ENCODE measurements around the gene CPNE1. TPM values are rescaled to one million over a fixed set of nuclear protein-coding genes. Genes with fewer than 3 reads are reported as not detected.

The CPNE1 gene
- total RNA-seq, 1 donor from 2014 or later = 293 TPM

GRCh38 chr20:35662551-35662950 is 2.1 kb downstream of the CPNE1 start:
- Mint-ChIP-seq H3K27ac (peak overlapping the region; percentile 86), H3K36me3 (ENCODE audit: insufficient read depth) (peaks cover 2% of the 10 kb centered on the region), H3K9me3 (ENCODE audit: low read depth) (no peaks in the 10 kb centered on the region), H3K27me3 (no peaks in the 10 kb centered on the region), H3K4me3 (ENCODE audit: low read depth) (peak overlapping the region; percentile 96), H3K4me1 (ENCODE audit: low read depth) (peaks cover 45% of the 10 kb centered on the region)
- no peak for TF ChIP-seq CTCF (IDR thresholded peaks at IDR 0.05; ENCODE audit: unreplicated experiment)
- DNase-seq (ENCODE audit: low spot score, unreplicated experiment) = no peak

- Mint-ChIP-seq H3K27me3 (no peaks in the 10 kb centered on the region), H3K36me3 (ENCODE audit: insufficient read depth) (peaks cover 5% of the 10 kb centered on the region), H3K27ac (peak overlapping the region; percentile 86), H3K4me1 (ENCODE audit: low read depth) (peaks cover 50% of the 10 kb centered on the region), H3K9me3 (ENCODE audit: low read depth) (no peaks in the 10 kb centered on the region), H3K4me3 (ENCODE audit: low read depth) (peak overlapping the region; percentile 96)
- TF ChIP-seq CTCF (IDR thresholded peaks at IDR 0.05; ENCODE audit: unreplicated experiment) = no peak
- no peak for DNase-seq (ENCODE audit: low spot score, unreplicated experiment)
These were observed 2.8 kb downstream of the CPNE1 start for GRCh38 chr20:35661908-35662307.

- Mint-ChIP-seq H3K4me3 (ENCODE audit: low read depth) (no peak overlapping the region), H3K9me3 (ENCODE audit: low read depth) (no peaks in the 10 kb centered on the region), H3K27ac (peak overlapping the region; percentile 41), H3K36me3 (ENCODE audit: insufficient read depth) (peaks cover 5% of the 10 kb centered on the region), H3K27me3 (no peaks in the 10 kb centered on the region), H3K4me1 (ENCODE audit: low read depth) (peaks cover 50% of the 10 kb centered on the region)
- no peak for DNase-seq (ENCODE audit: low spot score, unreplicated experiment)
- no peak for TF ChIP-seq CTCF (IDR thresholded peaks at IDR 0.05; ENCODE audit: unreplicated experiment)
These were observed 3.6 kb downstream of the CPNE1 start for GRCh38 chr20:35661053-35661452.

DNA sequence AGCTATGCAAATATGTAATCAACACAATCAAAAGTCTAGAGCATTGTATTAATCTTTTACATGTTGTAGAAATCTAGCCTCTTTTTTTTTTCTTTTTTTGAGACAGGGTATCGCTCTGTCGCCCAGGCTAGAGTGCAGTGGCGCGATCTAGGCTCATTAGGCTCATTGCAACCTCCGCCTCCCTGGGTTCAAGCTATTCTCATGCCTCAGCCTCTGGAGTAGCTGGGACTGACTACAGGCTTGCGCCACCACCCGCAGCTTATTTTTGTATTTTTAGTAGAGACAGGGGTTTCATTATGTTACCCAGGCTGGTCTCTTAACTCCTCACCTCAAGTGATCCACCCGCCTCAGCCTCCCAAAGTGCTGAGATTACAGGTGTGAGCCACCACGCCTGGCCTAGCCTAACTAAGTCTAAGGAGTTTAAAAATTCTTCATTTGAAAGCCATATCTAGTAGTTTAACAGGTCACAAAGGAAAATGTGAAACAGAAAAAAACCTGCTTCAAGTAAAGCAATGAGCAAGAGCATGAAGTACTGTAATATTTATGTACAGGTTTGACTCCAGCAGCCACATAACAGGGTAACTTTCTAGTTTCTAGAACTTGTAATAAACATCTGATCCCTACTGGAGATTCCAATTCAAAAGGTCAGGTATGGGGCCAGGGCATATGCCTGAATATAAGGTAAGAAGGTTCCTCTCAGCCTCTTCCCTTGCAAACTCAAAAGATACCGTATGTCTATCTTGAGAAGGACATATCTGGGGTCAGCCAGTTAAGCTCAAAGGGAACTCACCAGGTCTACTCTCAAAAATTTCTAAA is 4.4 kb downstream of the CPNE1 start:
- peaks cover 50% of the 10 kb centered on the region for H3K4me1 Mint-ChIP-seq (ENCODE audit: low read depth)
- TF ChIP-seq CTCF (IDR thresholded peaks at IDR 0.05; ENCODE audit: unreplicated experiment) = no peak

GRCh38 chr20:35657271-35657670 is 7.4 kb downstream of the CPNE1 start:
- no peaks in the 10 kb centered on the region for H3K27me3 Mint-ChIP-seq
- peak overlapping the region; percentile 11 for H3K27ac Mint-ChIP-seq
- no peak for DNase-seq (ENCODE audit: low spot score, unreplicated experiment)
- peaks cover 36% of the 10 kb centered on the region for H3K4me1 Mint-ChIP-seq (ENCODE audit: low read depth)
- peaks cover 5% of the 10 kb centered on the region for H3K36me3 Mint-ChIP-seq (ENCODE audit: insufficient read depth)
- H3K9me3 Mint-ChIP-seq (ENCODE audit: low read depth) = no peaks in the 10 kb centered on the region
- TF ChIP-seq CTCF (IDR thresholded peaks at IDR 0.05; ENCODE audit: unreplicated experiment) = no peak
- no peak overlapping the region for H3K4me3 Mint-ChIP-seq (ENCODE audit: low read depth)

More for the DNA sequence above, 4.4 kb downstream of the CPNE1 start:
- Mint-ChIP-seq H3K4me3 (ENCODE audit: low read depth) (no peak overlapping the region), H3K27me3 (no peaks in the 10 kb centered on the region), H3K36me3 (ENCODE audit: insufficient read depth) (peaks cover 5% of the 10 kb centered on the region), H3K27ac (peak overlapping the region; percentile 41), H3K9me3 (ENCODE audit: low read depth) (no peaks in the 10 kb centered on the region)
- DNase-seq (ENCODE audit: low spot score, unreplicated experiment) = no peak
